ENCODE results near the gene ATP5MK. TPM values are rescaled to one million over a fixed set of nuclear protein-coding genes. Genes with fewer than 3 reads are reported as not detected.

Gene ATP5MK
- total RNA-seq, result 308 and 395 TPM in 2 replicates

GRCh38 chr10:103396067-103396788 is at the start of gene ATP5MK, which contains the start of gene PDCD11:
ATP5MK (minus strand) TSS chr10:103396475; CDS start chr10:103392457, 4,018 bp downstream.
PDCD11 (plus strand) TSS chr10:103396626; CDS start chr10:103398427, 1,801 bp downstream.

DNA sequence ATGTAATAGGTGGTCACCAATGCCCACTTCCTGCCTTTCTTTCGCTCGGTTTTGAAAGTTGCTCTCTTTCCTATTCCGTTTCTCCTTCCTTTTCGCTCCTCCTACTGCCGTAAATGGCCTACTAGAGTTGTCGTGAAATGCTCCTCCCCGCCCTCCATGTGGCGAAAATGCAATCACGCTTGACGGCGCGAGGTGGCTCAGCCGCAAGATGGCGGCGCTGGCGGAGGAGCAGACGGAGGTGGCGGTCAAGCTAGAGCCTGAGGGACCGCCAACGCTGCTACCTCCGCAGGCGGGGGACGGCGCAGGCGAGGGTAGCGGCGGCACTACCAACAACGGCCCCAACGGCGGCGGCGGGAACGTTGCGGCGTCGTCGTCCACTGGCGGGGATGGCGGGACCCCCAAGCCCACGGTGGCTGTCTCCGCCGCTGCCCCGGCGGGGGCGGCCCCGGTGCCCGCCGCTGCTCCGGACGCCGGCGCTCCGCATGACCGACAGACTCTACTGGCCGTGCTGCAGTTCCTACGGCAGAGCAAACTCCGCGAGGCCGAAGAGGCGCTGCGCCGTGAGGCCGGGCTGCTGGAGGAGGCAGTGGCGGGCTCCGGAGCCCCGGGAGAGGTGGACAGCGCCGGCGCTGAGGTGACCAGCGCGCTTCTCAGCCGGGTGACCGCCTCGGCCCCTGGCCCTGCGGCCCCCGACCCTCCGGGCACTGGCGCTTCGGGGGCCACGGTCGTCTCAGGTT is 28.3 kb downstream of the ATP5MK start, which contains the start of gene TAF5:
Gene TAF5 (plus strand): TSS at position 195 of the 737 bp plus-strand sequence. CDS start 14 bp downstream, at position 209.

GRCh38 chr10:103350517-103351260 is 45.6 kb downstream of the ATP5MK start, which contains the start of gene PCGF6:
PCGF6 (minus strand) TSS chr10:103351140; CDS start chr10:103351066, 74 bp downstream.

Other genes starting within 250 kb of the ATP5MK start
- 31.3 and 33.7 TPM in 2 replicates for gene NT5C2, start 203.2 kb downstream of the ATP5MK start, total RNA-seq
- gene RPEL1, start 150.6 kb downstream of the ATP5MK start, total RNA-seq, result 0.04 TPM in 1 of 2 replicates, not detected in the other
- gene INA, start 119.3 kb downstream of the ATP5MK start, total RNA-seq, result under 0.01 and 0.08 TPM in 2 replicates
- 9.6 and 16.6 TPM in 2 replicates for gene PCGF6, start 45.3 kb downstream of the ATP5MK start, total RNA-seq
- gene TAF5, start 28.5 kb downstream of the ATP5MK start, total RNA-seq, result 3.4 and 7.9 TPM in 2 replicates
- gene PDCD11, start 151 bp upstream of the ATP5MK start, total RNA-seq, result 32.2 and 34.5 TPM in 2 replicates
- gene CALHM2, start 55.9 kb upstream of the ATP5MK start, total RNA-seq, result 2.3 and 5.4 TPM in 2 replicates
- not detected in 2 replicates for gene CALHM1, start 62.4 kb upstream of the ATP5MK start, total RNA-seq
- gene CALHM3, start 82.8 kb upstream of the ATP5MK start, total RNA-seq, result not detected in 2 replicates
- 0.15 and 0.23 TPM in 2 replicates for gene NEURL1, start 97.2 kb upstream of the ATP5MK start, total RNA-seq